Mammary epithelial cell (primary cell): ENCODE results near the gene FREM1.

Experiments used
- CTCF ChIP-seq, 2 donors: IDR thresholded peaks in 1 of 2; conservative IDR thresholded peaks in 1 of 2; 2 replicates each; pipeline ENCODE4 v1.5.1; 2011 to 2012; ENCODE audit warnings: inconsistent platforms in 2 of 2, low read length in 2 of 2, mild to moderate bottlenecking in 2 of 2, control low read depth in 1 of 2, low read depth in 1 of 2; ENCODE audit not compliant: insufficient read depth in 1 of 2; ENCODE audit errors: extremely low read depth in 1 of 2
- EZH2 ChIP-seq: IDR thresholded peaks from 2 replicates; pipeline ENCODE4 v1.6.1; 2012; ENCODE audit warnings: low read length, inconsistent platforms, borderline replicate concordance

GRCh38 chr9:14857449-14858305, 52.6 kb downstream of the FREM1 start:
- TF ChIP-seq CTCF (conservative IDR thresholded peaks at IDR 0.05 in 1 of 2, IDR thresholded peaks at IDR 0.05 in 1 of 2; ENCODE audit: extremely low read depth in 1 of 2, insufficient read depth in 1 of 2, low read depth in 1 of 2, low read length in 2 of 2) (no peak), EZH2 (no peak)
